Calu3 (cell line): Measurements from ENCODE around the gene LRRC70. TPM values are rescaled to one million over a fixed set of nuclear protein-coding genes. Genes with fewer than 3 reads are reported as not detected.
"Not testable (repeated sequence)": the region's sequence is repeated elsewhere in the genome, so short reads cannot be mapped to it uniquely, and the experiment has no call there.

ENCODE experiments used
- BruUV-seq: library from RNA; stranded (reverse); fragments of 400-500 nt; replicated peaks from 2 replicates; lab custom pipeline; 2021; lab: Mats Ljungman, UMichigan
- CTCF ChIA-PET: fragments of 300-600 bp; sonication (Branson Sonifier 250); formaldehyde crosslinking; loops from one replicate; lab custom pipeline; 2022; ENCODE audit warnings: antibody characterized with exemption; lab: Charles Lee
- DNase-seq: peaks from one replicate; pipeline ENCODE4 v3.0.0; 2022
- H3K27ac Mint-ChIP-seq: one replicate; pipeline ENCODE4 v1.8.0; 2022; ENCODE audit warnings: mixed read lengths; ENCODE audit not compliant: unreplicated experiment
- H3K27me3 Mint-ChIP-seq: one replicate; pipeline ENCODE4 v1.8.0; 2022; ENCODE audit warnings: mixed read lengths; ENCODE audit not compliant: unreplicated experiment
- H3K36me3 Mint-ChIP-seq: one replicate; pipeline ENCODE4 v1.8.0; 2022; ENCODE audit warnings: mild to moderate bottlenecking, moderate library complexity, mixed read lengths; ENCODE audit not compliant: insufficient read depth, unreplicated experiment
- H3K4me1 Mint-ChIP-seq: one replicate; pipeline ENCODE4 v1.8.0; 2022; ENCODE audit warnings: mild to moderate bottlenecking, low read depth, mixed read lengths; ENCODE audit not compliant: unreplicated experiment
- H3K4me3 Mint-ChIP-seq: one replicate; pipeline ENCODE4 v1.8.0; 2022; ENCODE audit warnings: mild to moderate bottlenecking, low read depth, moderate library complexity, mixed read lengths; ENCODE audit not compliant: unreplicated experiment
- H3K9me3 Mint-ChIP-seq: one replicate; pipeline ENCODE4 v1.8.0; 2022; ENCODE audit warnings: low read depth, mixed read lengths; ENCODE audit not compliant: unreplicated experiment
- intact Hi-C: fragments of 100-400 bp; cut with micrococcal nuclease; formaldehyde crosslinking; loops from one replicate; pipeline ENCODE4 v1.10.0; 2022; ENCODE audit not compliant: unreplicated experiment
- total RNA-seq: library from RNA; stranded (reverse); gene quantifications from 2 replicates; pipeline ENCODE4 v1.2.3, GENCODE V29; 2022
- TF ChIP-seq, protein P1 (sequence below): fragments of 200-600 bp; IDR thresholded peaks from one replicate; pipeline ENCODE4 v1.8.0; 2022; ENCODE audit warnings: antibody characterized with exemption; ENCODE audit not compliant: unreplicated experiment

Gene LRRC70
- total RNA-seq, 1 experiment from 2014 or later = 2.1 TPM

- H3K27me3 Mint-ChIP-seq = no peaks in the 10 kb centered on the region
- no peak overlapping the region for H3K27ac Mint-ChIP-seq
- CTCF ChIA-PET = no interaction called here
- TF ChIP-seq, protein P1, sequence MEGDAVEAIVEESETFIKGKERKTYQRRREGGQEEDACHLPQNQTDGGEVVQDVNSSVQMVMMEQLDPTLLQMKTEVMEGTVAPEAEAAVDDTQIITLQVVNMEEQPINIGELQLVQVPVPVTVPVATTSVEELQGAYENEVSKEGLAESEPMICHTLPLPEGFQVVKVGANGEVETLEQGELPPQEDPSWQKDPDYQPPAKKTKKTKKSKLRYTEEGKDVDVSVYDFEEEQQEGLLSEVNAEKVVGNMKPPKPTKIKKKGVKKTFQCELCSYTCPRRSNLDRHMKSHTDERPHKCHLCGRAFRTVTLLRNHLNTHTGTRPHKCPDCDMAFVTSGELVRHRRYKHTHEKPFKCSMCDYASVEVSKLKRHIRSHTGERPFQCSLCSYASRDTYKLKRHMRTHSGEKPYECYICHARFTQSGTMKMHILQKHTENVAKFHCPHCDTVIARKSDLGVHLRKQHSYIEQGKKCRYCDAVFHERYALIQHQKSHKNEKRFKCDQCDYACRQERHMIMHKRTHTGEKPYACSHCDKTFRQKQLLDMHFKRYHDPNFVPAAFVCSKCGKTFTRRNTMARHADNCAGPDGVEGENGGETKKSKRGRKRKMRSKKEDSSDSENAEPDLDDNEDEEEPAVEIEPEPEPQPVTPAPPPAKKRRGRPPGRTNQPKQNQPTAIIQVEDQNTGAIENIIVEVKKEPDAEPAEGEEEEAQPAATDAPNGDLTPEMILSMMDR = no peak
- H3K4me3 Mint-ChIP-seq = no peak overlapping the region
- intact Hi-C loops = no loop called here
- H3K36me3 Mint-ChIP-seq = no peaks in the 10 kb centered on the region
- no peak for DNase-seq
- no peaks in the 10 kb centered on the region for H3K9me3 Mint-ChIP-seq
- H3K4me1 Mint-ChIP-seq = no peaks in the 10 kb centered on the region
- no TSS peak for BruUV-seq
Observed at GRCh38 chr5:62620761-62621160, 42.1 kb downstream of the LRRC70 start.

GRCh38 chr5:62621280-62621679 is 42.7 kb downstream of the LRRC70 start:
- Mint-ChIP-seq H3K9me3 (no peaks in the 10 kb centered on the region), H3K4me1 (no peaks in the 10 kb centered on the region), H3K36me3 (no peaks in the 10 kb centered on the region), H3K27me3 (no peaks in the 10 kb centered on the region), H3K27ac (no peak overlapping the region), H3K4me3 (no peak overlapping the region)
- CTCF ChIA-PET = no interaction called here
- intact Hi-C loops = no loop called here
- no peak for DNase-seq
- no TSS peak for BruUV-seq
- TF ChIP-seq, protein P1 = no peak

GRCh38 chr5:62623271-62623670 is 44.7 kb downstream of the LRRC70 start:
- CTCF ChIA-PET = no interaction called here
- DNase-seq = no peak
- Mint-ChIP-seq H3K27me3 (no peaks in the 10 kb centered on the region), H3K9me3 (no peaks in the 10 kb centered on the region), H3K27ac (no peak overlapping the region), H3K4me3 (no peak overlapping the region), H3K4me1 (no peaks in the 10 kb centered on the region), H3K36me3 (no peaks in the 10 kb centered on the region)
- intact Hi-C loops = no loop called here
- TF ChIP-seq, protein P1 = no peak
- BruUV-seq = no TSS peak

DNA sequence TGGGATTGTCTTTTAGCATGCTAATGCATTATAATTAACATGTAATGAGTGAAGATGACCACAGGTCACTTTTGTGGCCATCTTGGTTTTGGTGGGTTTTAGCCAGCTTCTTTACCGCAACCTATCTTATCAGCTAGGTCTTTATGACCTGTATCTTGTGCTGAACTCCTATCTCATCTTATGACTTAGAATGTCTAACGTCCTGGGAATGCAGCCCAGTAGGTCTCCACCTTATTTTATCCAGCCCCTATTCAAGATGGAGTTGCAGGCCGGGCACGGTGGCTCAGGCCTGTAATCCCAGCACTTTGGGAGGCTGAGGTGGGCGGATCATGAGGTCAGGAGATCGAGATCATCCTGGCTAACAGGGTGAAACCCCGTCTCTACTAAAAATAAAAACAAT is 45.8 kb downstream of the LRRC70 start:
- H3K9me3 Mint-ChIP-seq, DNase-seq, CTCF ChIA-PET, H3K4me3 Mint-ChIP-seq, BruUV-seq, H3K27ac Mint-ChIP-seq, H3K4me1 Mint-ChIP-seq, H3K36me3 Mint-ChIP-seq, intact Hi-C loops, H3K27me3 Mint-ChIP-seq: not testable (repeated sequence)

- Mint-ChIP-seq H3K9me3 (no peaks in the 10 kb centered on the region), H3K36me3 (no peaks in the 10 kb centered on the region), H3K27me3 (no peaks in the 10 kb centered on the region), H3K4me1 (no peaks in the 10 kb centered on the region), H3K27ac (no peak overlapping the region), H3K4me3 (no peak overlapping the region)
- no peak for DNase-seq
- intact Hi-C loops = no loop called here
- no TSS peak for BruUV-seq
- CTCF ChIA-PET = no interaction called here
- TF ChIP-seq, protein P1 = no peak
Observed at GRCh38 chr5:62626534-62626933, 47.9 kb downstream of the LRRC70 start.
